Muscle layer of colon (tissue), 2 donors: ENCODE data around the gene SCN3A.

Source experiments
- H3K27ac ChIP-seq: one replicate; pipeline ENCODE4 v1.7.0; 2013; ENCODE audit warnings: low read depth, mild to moderate bottlenecking, low read length, moderate library complexity
- H3K27me3 ChIP-seq, 2 donors: one replicate each; pipeline ENCODE4 v1.7.0; 2013; ENCODE audit warnings: low read length in 2 of 2, mild to moderate bottlenecking in 2 of 2; ENCODE audit not compliant: insufficient read depth in 2 of 2, control insufficient read depth in 1 of 2
- H3K36me3 ChIP-seq: one replicate; pipeline ENCODE4 v1.7.0; 2013; ENCODE audit warnings: mild to moderate bottlenecking, low read length; ENCODE audit not compliant: insufficient read depth
- H3K4me1 ChIP-seq: one replicate; pipeline ENCODE4 v1.7.0; 2013; ENCODE audit warnings: mild to moderate bottlenecking, low read length; ENCODE audit not compliant: insufficient read depth
- H3K4me3 ChIP-seq, 2 donors: one replicate each; pipeline ENCODE4 v1.7.0; 2013; ENCODE audit warnings: low read length in 2 of 2, low read depth in 1 of 2, mild to moderate bottlenecking in 1 of 2, moderate library complexity in 1 of 2
- H3K9ac ChIP-seq: one replicate; pipeline ENCODE4 v1.7.0; 2013; ENCODE audit warnings: low read length
- H3K9me3 ChIP-seq: one replicate; pipeline ENCODE4 v1.7.0; 2013; ENCODE audit warnings: mild to moderate bottlenecking, low read length
- donor health status: abdominal sarcoma.
- donor health status: Adenocarcinoma of cecum.

Gene SCN3A

GRCh38 chr2:165044505-165045303 is 159.1 kb downstream of the SCN3A start:
- H3K9me3 ChIP-seq, result no peaks in the 10 kb centered on the region
- H3K9ac ChIP-seq, result no peak overlapping the region
- no peak overlapping the region for H3K27ac ChIP-seq
- H3K4me1 ChIP-seq, result no peaks in the 10 kb centered on the region
- no peaks in the 10 kb centered on the region for H3K27me3 ChIP-seq
- no peaks in the 10 kb centered on the region for H3K36me3 ChIP-seq
- H3K4me3 ChIP-seq, result no peak overlapping the region
